Endothelial cell (in vitro differentiated cells): ENCODE measurements around the gene BCAN. TPM values are rescaled to one million over a fixed set of nuclear protein-coding genes. Genes with fewer than 3 reads are reported as not detected.
"Not testable (repeated sequence)": the region's sequence is repeated elsewhere in the genome, so short reads cannot be mapped to it uniquely, and the experiment has no call there.

Experiments used
- DNase-seq: peaks from one replicate; pipeline ENCODE4 v3.0.0; 2021; ENCODE audit warnings: low spot score
- H3K27ac Mint-ChIP-seq: one replicate; pipeline ENCODE4 v1.8.0; 2021; ENCODE audit warnings: mixed read lengths, inconsistent platforms; ENCODE audit not compliant: unreplicated experiment
- H3K27me3 Mint-ChIP-seq: one replicate; pipeline ENCODE4 v1.8.0; 2021; ENCODE audit warnings: mild to moderate bottlenecking, moderate library complexity, mixed read lengths, inconsistent platforms; ENCODE audit not compliant: unreplicated experiment
- H3K36me3 Mint-ChIP-seq: one replicate; pipeline ENCODE4 v1.8.0; 2021; ENCODE audit warnings: mild to moderate bottlenecking, low read depth, mixed read lengths, inconsistent platforms; ENCODE audit not compliant: unreplicated experiment
- H3K4me1 Mint-ChIP-seq: one replicate; pipeline ENCODE4 v1.8.0; 2021; ENCODE audit warnings: mild to moderate bottlenecking, mixed read lengths, inconsistent platforms; ENCODE audit not compliant: unreplicated experiment
- H3K4me3 Mint-ChIP-seq: one replicate; pipeline ENCODE4 v1.8.0; 2021; ENCODE audit warnings: mild to moderate bottlenecking, mixed read lengths, inconsistent platforms; ENCODE audit not compliant: unreplicated experiment
- H3K9me3 Mint-ChIP-seq: one replicate; pipeline ENCODE4 v1.8.0; 2021; ENCODE audit warnings: mixed read lengths, inconsistent platforms; ENCODE audit not compliant: unreplicated experiment
- total RNA-seq: library from RNA; stranded (reverse); fragmentation: NEBNext Ultra II Directional; extraction: Animal tissue kit (Norgen Biotek cat#: 25700); gene quantifications from one replicate; pipeline ENCODE4 v1.2.1, GENCODE V29; 2021; ENCODE audit not compliant: unreplicated experiment
- TF ChIP-seq, protein P1 (sequence below): fragments of 200-600 bp; sonication (generic); IDR thresholded peaks from one replicate; pipeline ENCODE4 v1.5.0; 2021; ENCODE audit warnings: antibody characterized with exemption; ENCODE audit not compliant: unreplicated experiment

BCAN gene
- total RNA-seq, 1 donor from 2014 or later, result 0.46 TPM

- H3K9me3 Mint-ChIP-seq, result no peaks in the 10 kb centered on the region
- TF ChIP-seq, protein P1, sequence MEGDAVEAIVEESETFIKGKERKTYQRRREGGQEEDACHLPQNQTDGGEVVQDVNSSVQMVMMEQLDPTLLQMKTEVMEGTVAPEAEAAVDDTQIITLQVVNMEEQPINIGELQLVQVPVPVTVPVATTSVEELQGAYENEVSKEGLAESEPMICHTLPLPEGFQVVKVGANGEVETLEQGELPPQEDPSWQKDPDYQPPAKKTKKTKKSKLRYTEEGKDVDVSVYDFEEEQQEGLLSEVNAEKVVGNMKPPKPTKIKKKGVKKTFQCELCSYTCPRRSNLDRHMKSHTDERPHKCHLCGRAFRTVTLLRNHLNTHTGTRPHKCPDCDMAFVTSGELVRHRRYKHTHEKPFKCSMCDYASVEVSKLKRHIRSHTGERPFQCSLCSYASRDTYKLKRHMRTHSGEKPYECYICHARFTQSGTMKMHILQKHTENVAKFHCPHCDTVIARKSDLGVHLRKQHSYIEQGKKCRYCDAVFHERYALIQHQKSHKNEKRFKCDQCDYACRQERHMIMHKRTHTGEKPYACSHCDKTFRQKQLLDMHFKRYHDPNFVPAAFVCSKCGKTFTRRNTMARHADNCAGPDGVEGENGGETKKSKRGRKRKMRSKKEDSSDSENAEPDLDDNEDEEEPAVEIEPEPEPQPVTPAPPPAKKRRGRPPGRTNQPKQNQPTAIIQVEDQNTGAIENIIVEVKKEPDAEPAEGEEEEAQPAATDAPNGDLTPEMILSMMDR, result no peak
- H3K27me3 Mint-ChIP-seq, result no peaks in the 10 kb centered on the region
- DNase-seq, result peak; percentile 66
- H3K27ac Mint-ChIP-seq, result no peak overlapping the region
- no peak overlapping the region for H3K4me3 Mint-ChIP-seq
- no peaks in the 10 kb centered on the region for H3K36me3 Mint-ChIP-seq
- peaks cover 9% of the 10 kb centered on the region for H3K4me1 Mint-ChIP-seq
These were observed 33.8 kb upstream of the BCAN start for GRCh38 chr1:156608036-156608674.

- no peak overlapping the region for H3K4me3 Mint-ChIP-seq
- no peaks in the 10 kb centered on the region for H3K36me3 Mint-ChIP-seq
- no peaks in the 10 kb centered on the region for H3K9me3 Mint-ChIP-seq
- H3K4me1 Mint-ChIP-seq, result peaks cover 9% of the 10 kb centered on the region
- no peak overlapping the region for H3K27ac Mint-ChIP-seq
- H3K27me3 Mint-ChIP-seq, result no peaks in the 10 kb centered on the region
- TF ChIP-seq, protein P1, result peak; percentile 73
- peak; percentile 58 for DNase-seq
These were observed 32.9 kb upstream of the BCAN start for GRCh38 chr1:156608981-156609380.

DNA sequence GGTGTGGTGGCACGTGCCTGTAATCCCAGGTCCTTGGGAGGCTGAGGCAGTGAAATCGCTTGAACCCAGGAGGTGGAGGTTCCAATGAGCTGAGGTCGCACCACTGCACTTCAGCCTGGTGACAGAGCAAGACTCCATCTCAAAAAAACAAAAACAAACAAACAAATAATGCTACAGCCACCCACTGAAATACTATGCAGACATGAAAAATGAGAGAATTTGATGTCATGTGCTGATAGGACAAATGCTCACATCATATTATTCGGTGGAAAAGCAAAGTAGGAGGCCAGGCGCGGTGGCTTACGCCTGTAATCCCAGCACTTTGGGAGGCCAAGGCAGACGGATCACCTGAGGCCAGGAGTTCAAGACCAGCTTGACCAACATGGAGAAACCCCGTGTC is 31.8 kb upstream of the BCAN start:
- H3K27ac Mint-ChIP-seq, H3K27me3 Mint-ChIP-seq, DNase-seq, H3K9me3 Mint-ChIP-seq, H3K4me3 Mint-ChIP-seq, H3K4me1 Mint-ChIP-seq, H3K36me3 Mint-ChIP-seq: not testable (repeated sequence)

DNA sequence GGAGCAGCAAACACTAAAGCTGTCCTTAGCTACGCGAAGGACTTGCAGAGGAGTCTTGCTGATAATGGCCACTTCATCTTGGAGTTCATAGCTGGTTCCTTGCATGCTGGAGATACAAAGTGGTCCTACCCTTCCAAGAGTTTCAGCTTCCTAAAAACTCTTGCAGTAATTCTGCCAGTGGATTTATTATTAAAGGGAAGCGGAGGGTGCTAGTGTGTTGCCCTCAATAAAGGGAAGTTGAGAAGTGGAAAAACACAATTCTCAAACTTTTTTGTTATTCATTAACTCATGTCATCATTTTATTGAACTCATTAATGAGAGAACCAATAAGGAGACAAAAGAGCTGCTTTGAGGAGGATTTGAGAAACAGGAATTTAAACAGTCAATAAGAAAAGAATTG is 29.3 kb upstream of the BCAN start:
- no peak for DNase-seq
- Mint-ChIP-seq H3K36me3 (no peaks in the 10 kb centered on the region), H3K27ac (no peak overlapping the region), H3K27me3 (peaks cover 3% of the 10 kb centered on the region), H3K4me3 (no peak overlapping the region), H3K4me1 (peaks cover 17% of the 10 kb centered on the region), H3K9me3 (no peaks in the 10 kb centered on the region)
- TF ChIP-seq, protein P1, result no peak

- H3K27ac Mint-ChIP-seq, result no peak overlapping the region
- no peak overlapping the region for H3K4me3 Mint-ChIP-seq
- no peaks in the 10 kb centered on the region for H3K36me3 Mint-ChIP-seq
- H3K27me3 Mint-ChIP-seq, result peaks cover 3% of the 10 kb centered on the region
- no peak for DNase-seq
- TF ChIP-seq, protein P1, result no peak
- H3K4me1 Mint-ChIP-seq, result peaks cover 28% of the 10 kb centered on the region
- H3K9me3 Mint-ChIP-seq, result no peaks in the 10 kb centered on the region
These were observed 26.0 kb upstream of the BCAN start for GRCh38 chr1:156615946-156616345.
